Body of pancreas (tissue), 4 donors: ENCODE data around the gene DPEP2NB. TPM values are rescaled to one million over a fixed set of nuclear protein-coding genes. Genes with fewer than 3 reads are reported as not detected.

ENCODE experiments used
- ATAC-seq: fragments of 150-250 bp; one replicate; pipeline ENCODE4 v1.9.1; 2016
- DNase-seq, 4 donors: peaks; one replicate each; pipeline ENCODE4 v3.0.0-alpha.2; 2019
- H3K27ac ChIP-seq, 4 donors: fragments of 200-600 bp; sonication (generic); 1 replicate in 3 of 4; 2 replicates in 1 of 4; pipeline versions ENCODE4 v1.5.1 to v1.6.1; 2016 to 2019; ENCODE audit warnings: mild to moderate bottlenecking in 1 of 4, mixed read lengths in 1 of 4, moderate library complexity in 1 of 4
- H3K27me3 ChIP-seq, 2 donors: fragments of 200-600 bp; sonication (generic); one replicate each; pipeline ENCODE4 v1.6.0; 2016; ENCODE audit warnings: mild to moderate bottlenecking in 1 of 2
- H3K36me3 ChIP-seq, 2 donors: fragments of 200-600 bp; sonication (generic); replicated peaks in 1 of 2; 2 replicates each; pipeline ENCODE4 v1.5.1; 2016; ENCODE audit warnings: low read depth in 2 of 2; ENCODE audit not compliant: insufficient read depth in 1 of 2
- H3K4me1 ChIP-seq: fragments of 200-600 bp; sonication (generic); one replicate; pipeline ENCODE4 v1.6.0; 2016
- H3K4me3 ChIP-seq, 2 donors: fragments of 200-600 bp; sonication (generic); 1 replicate in 1 of 2; 2 replicates in 1 of 2; pipeline ENCODE4 v1.5.1; 2016 to 2019
- H3K9me3 ChIP-seq, 3 donors: fragments of 200-600 bp; sonication (generic); 1 replicate in 2 of 3; 2 replicates in 1 of 3; pipeline ENCODE4 v1.5.1; 2016
- CTCF ChIP-seq, 7 experiments: fragments of 450-650 bp in 4 of 7; fragments of 200-600 bp in 3 of 7; sonication (generic) in 3 of 7; IDR thresholded peaks; one replicate each; pipeline ENCODE4 v1.5.1; 2016 to 2019; ENCODE audit warnings: antibody characterized with exemption in 7 of 7
- POLR2A ChIP-seq, 3 donors: fragments of 450-650 bp; IDR thresholded peaks; one replicate each; pipeline ENCODE4 v1.6.1; 2016; ENCODE audit warnings: antibody characterized with exemption in 3 of 3, mild to moderate bottlenecking in 2 of 3
- WGBS, 2 donors: methylation state at CpG; one replicate each; pipeline ENCODE4 v1.1.5; 2017; 5-methylcytosine and 5-hydroxymethylcytosine counted together
- intact Hi-C: fragments of 100-400 bp; cut with DNase I; formaldehyde crosslinking; loops from one replicate; pipeline ENCODE4 v1.15.1; 2023
- total RNA-seq, 2 donors: library from RNA; depleted of rRNA; stranded (reverse); fragments of >200 nt; gene quantifications; one replicate each; pipeline ENCODE4 v1.1.0, GENCODE V29; 2016

DPEP2NB gene
- total RNA-seq = not detected

GRCh38 chr16:68015681-68016080 lies at the start of gene DPEP2NB:
DPEP2NB (minus strand) TSS chr16:68015911; CDS start chr16:68015770, 141 bp downstream.
- Histone ChIP-seq H3K36me3 (no peaks in the 10 kb centered on the region), H3K4me3 (no peak within 1 kb of the TSS), H3K27me3 (no peaks in the 10 kb centered on the region), H3K27ac (no peak within 1 kb of the TSS), H3K9me3 (no peaks in the 10 kb centered on the region), H3K4me1 (no peaks in the 10 kb centered on the region)
- intact Hi-C loops = no loop called here
- ATAC-seq (no peak), DNase-seq (no peak)
- WGBS, 2 donors = 60 to 67% methylated on average over 3 to 5 of the region's 5 CpGs
- no peak for TF ChIP-seq POLR2A (IDR thresholded peaks at IDR 0.05)
- no peak for TF ChIP-seq CTCF (IDR thresholded peaks at IDR 0.05)

GRCh38 chr16:68064791-68065365 lies 49.2 kb upstream of the DPEP2NB start:
- Histone ChIP-seq H3K36me3 (no peaks in the 10 kb centered on the region), H3K27ac (no peak overlapping the region), H3K4me1 (peaks cover 6% of the 10 kb centered on the region), H3K27me3 (no peaks in the 10 kb centered on the region), H3K9me3 (no peaks in the 10 kb centered on the region), H3K4me3 (no peak overlapping the region)
- peak; percentile 68 to 74 (median 70) for DNase-seq
- ATAC-seq = peak; percentile 81
- intact Hi-C loops = loop anchor here (10.0 kb wide), 1 partner anchor 170 kb away; the partner anchor contains the start of gene ESRP2
- peak; percentile 49 to 75 (median 63) for TF ChIP-seq CTCF (IDR thresholded peaks at IDR 0.05)
- TF ChIP-seq POLR2A (IDR thresholded peaks at IDR 0.05) = no peak
- WGBS, 2 donors = 39 to 46% methylated on average over 2 of the region's 2 CpGs

GRCh38 chr16:68062910-68063393 lies 47.2 kb upstream of the DPEP2NB start:
- intact Hi-C loops = loop anchor here (10.0 kb wide), 1 partner anchor 172 kb away; the partner anchor contains the start of gene ESRP2
- no peak overlapping the region for H3K4me3 ChIP-seq
- DNase-seq = no peak
- ATAC-seq = no peak
- H3K36me3 ChIP-seq = no peaks in the 10 kb centered on the region
- no peak for TF ChIP-seq POLR2A (IDR thresholded peaks at IDR 0.05)
- TF ChIP-seq CTCF (IDR thresholded peaks at IDR 0.05) = no peak
- no peak overlapping the region for H3K27ac ChIP-seq
- H3K27me3 ChIP-seq = no peaks in the 10 kb centered on the region
- H3K9me3 ChIP-seq = no peaks in the 10 kb centered on the region
- WGBS, 2 donors = 91 to 94% methylated on average over 4 of the region's 4 CpGs
- no peaks in the 10 kb centered on the region for H3K4me1 ChIP-seq

- 73 to 90% methylated on average over 3 of the region's 3 CpGs for WGBS, 2 donors
- ATAC-seq (no peak), DNase-seq (no peak)
- H3K27ac ChIP-seq = no peak overlapping the region
- no peaks in the 10 kb centered on the region for H3K27me3 ChIP-seq
- no peaks in the 10 kb centered on the region for H3K4me1 ChIP-seq
- intact Hi-C loops = loop anchor here (10.0 kb wide), 1 partner anchor 173 kb away; the partner anchor contains the start of gene ESRP2
- no peak overlapping the region for H3K4me3 ChIP-seq
- no peaks in the 10 kb centered on the region for H3K36me3 ChIP-seq
- TF ChIP-seq POLR2A (IDR thresholded peaks at IDR 0.05) (no peak), CTCF (IDR thresholded peaks at IDR 0.05) (no peak)
- H3K9me3 ChIP-seq = no peaks in the 10 kb centered on the region
Measured at GRCh38 chr16:68061396-68061795, 45.7 kb upstream of the DPEP2NB start.

GRCh38 chr16:68059804-68060203 lies 44.1 kb upstream of the DPEP2NB start:
- intact Hi-C loops = loop anchor here (10.0 kb wide), 1 partner anchor 175 kb away; the partner anchor contains the start of gene ESRP2
- H3K4me3 ChIP-seq = no peak overlapping the region
- DNase-seq (no peak), ATAC-seq (no peak)
- no peaks in the 10 kb centered on the region for H3K4me1 ChIP-seq
- H3K27ac ChIP-seq = no peak overlapping the region
- no peaks in the 10 kb centered on the region for H3K9me3 ChIP-seq
- H3K36me3 ChIP-seq = no peaks in the 10 kb centered on the region
- TF ChIP-seq POLR2A (IDR thresholded peaks at IDR 0.05) (no peak), CTCF (IDR thresholded peaks at IDR 0.05) (no peak)
- H3K27me3 ChIP-seq = no peaks in the 10 kb centered on the region
